Upper lobe of left lung (tissue), 4 donors: ENCODE measurements around the gene DCP2.

Source experiments
- POLR2A ChIP-seq, 4 donors: fragments of 450-650 bp; IDR thresholded peaks; one replicate each; pipeline ENCODE4 v1.5.1; 2016 to 2017; ENCODE audit warnings: antibody characterized with exemption in 4 of 4, mild to moderate bottlenecking in 2 of 4
- TF ChIP-seq, protein P1 (sequence below), 6 experiments: fragments of 450-650 bp in 4 of 6; fragments of 200-600 bp in 2 of 6; sonication (generic) in 2 of 6; IDR thresholded peaks; one replicate each; pipeline ENCODE4 v1.5.1; 2016 to 2019; ENCODE audit warnings: antibody characterized with exemption in 6 of 6

DNA sequence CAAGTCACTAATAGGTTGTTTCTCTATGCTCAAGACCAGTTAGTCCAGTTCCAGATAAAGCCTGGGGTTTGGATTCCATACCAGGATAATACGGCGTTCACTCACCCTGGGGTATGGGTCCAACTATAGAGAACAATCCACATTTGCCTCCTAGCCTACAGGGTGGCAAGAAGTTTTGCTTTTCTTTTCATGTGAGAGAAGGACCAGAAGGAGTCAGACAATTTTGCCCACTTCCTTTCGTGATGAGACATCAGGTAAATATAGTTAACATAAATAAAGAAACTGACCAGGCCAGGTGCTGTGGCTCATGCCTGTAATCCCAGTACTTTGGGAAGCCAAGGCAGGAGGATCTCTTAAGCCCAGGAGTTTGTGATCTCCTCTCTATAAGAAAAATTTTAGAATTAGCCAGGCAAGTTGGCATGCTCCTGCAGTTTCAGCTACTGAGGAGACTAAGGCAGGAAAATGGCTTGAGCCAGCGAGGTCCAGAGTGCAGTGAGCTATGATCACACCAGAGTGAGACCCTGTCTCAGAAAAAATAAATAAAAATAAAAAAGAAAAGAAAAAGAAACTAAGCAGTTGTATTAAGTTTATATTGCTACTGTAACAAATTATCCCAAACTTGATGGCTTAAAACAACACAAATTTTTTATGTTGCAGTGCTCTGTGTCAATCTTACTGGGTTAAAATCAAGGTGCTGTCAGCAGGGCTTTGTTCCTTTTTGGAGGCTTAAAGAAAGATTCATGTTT lies 47.1 kb upstream of the DCP2 start:
- TF ChIP-seq, protein P1, sequence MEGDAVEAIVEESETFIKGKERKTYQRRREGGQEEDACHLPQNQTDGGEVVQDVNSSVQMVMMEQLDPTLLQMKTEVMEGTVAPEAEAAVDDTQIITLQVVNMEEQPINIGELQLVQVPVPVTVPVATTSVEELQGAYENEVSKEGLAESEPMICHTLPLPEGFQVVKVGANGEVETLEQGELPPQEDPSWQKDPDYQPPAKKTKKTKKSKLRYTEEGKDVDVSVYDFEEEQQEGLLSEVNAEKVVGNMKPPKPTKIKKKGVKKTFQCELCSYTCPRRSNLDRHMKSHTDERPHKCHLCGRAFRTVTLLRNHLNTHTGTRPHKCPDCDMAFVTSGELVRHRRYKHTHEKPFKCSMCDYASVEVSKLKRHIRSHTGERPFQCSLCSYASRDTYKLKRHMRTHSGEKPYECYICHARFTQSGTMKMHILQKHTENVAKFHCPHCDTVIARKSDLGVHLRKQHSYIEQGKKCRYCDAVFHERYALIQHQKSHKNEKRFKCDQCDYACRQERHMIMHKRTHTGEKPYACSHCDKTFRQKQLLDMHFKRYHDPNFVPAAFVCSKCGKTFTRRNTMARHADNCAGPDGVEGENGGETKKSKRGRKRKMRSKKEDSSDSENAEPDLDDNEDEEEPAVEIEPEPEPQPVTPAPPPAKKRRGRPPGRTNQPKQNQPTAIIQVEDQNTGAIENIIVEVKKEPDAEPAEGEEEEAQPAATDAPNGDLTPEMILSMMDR (IDR thresholded peaks at IDR 0.05) = no peak
- no peak for TF ChIP-seq POLR2A (IDR thresholded peaks at IDR 0.05)
